DMS153 treated with DMSO at 0.1 percent for 48 hours (cell line): Measurements from ENCODE around the gene RPS6KA5.
"Not testable (repeated sequence)": the region's sequence is repeated elsewhere in the genome, so short reads cannot be mapped to it uniquely, and the experiment has no call there.

Source experiments
- DNase-seq: peaks from one replicate; lab custom pipeline; 2025; ENCODE audit not compliant: unreplicated experiment; lab: John Stamatoyannopoulos, UW

RPS6KA5 gene

GRCh38 chr14:90987140-90987539, 73.3 kb downstream of the RPS6KA5 start:
- DNase-seq, result no peak

GRCh38 chr14:90986510-90986909, 73.9 kb downstream of the RPS6KA5 start:
- no peak for DNase-seq

GRCh38 chr14:90985601-90986242, 74.7 kb downstream of the RPS6KA5 start:
- DNase-seq, result no peak

- DNase-seq, result no peak
These were observed 76.9 kb downstream of the RPS6KA5 start for GRCh38 chr14:90983560-90983959.

DNA sequence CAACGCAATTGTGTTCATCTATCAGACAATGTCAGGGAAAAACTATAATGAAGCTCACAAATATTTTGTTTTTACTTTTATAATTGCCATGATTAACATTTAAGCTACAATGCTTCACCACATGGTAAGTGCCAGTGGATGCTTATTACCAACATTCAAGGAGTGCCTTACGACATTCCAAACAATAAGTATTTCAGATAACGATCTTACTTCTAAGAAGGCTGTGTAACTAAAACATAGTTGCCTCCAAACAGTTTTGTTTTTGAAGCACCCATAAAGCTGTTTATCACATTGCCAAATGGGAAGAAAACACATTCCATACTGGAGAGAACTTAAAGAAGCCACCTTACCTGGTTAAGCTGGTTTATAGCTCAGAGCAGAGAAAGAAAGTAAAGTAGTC, 78.8 kb downstream of the RPS6KA5 start:
- DNase-seq, result no peak

DNA sequence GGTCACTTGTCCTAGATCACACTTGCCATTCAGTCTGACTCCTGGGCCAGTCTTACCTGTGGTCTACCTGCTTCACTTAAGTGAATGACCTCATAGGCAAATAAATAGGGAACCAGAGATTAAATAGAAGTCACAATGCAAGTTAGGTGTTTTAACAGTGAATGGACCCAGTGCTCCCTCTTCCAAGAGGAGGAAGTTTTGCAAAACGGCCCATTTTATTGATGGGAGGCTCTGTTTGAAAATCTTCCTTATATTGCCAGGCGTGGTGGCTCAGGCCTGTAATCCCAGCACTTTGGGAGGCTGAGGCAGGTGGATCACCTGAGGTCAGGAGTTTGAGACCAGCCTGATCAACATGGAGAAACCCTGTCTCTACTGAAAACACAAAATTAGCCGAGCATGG, 79.8 kb downstream of the RPS6KA5 start:
- not testable (repeated sequence) for DNase-seq

GRCh38 chr14:90979515-90979914, 80.9 kb downstream of the RPS6KA5 start:
- no peak for DNase-seq

DNA sequence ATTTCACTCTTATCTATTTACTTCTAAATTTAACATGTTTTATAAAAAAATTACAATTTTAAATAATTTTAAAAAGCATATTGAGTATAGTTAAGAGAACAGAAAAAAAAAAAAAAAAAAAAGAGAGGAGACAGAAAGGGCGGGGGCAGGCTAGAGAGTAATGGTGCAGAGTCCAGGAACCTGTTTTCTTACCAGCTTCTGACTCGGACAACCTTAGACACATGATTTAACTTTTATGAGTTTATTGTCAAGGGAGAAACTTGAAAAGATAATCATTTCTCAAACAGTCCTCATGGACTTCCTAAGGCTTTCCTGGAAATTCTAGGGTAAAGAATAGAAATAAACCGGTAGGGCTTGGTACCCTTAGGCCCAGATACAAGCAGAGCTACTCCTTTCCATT, 84.3 kb downstream of the RPS6KA5 start:
- DNase-seq, result no peak

GRCh38 chr14:90971687-90972086, 88.8 kb downstream of the RPS6KA5 start:
- DNase-seq, result no peak

DNA sequence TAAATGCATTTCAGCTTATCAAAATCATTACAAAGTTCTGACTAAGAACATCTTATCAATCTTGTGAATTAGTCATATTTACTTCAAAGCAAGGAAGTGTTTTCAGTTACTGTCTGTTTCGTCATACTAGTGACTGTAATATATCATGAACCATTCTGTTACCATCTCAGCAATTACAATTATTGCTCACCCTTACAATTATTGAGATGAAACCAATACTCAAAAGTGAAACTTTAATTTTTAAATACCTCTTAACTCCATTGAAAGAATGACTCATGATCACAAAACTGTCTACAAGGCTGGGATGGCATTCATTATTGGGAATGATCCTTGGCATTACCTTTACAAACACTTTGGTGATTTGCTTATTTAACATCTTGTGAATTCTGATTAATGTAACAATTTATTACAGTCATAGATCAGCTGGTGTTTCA, 90.3 kb downstream of the RPS6KA5 start:
- no peak for DNase-seq

GRCh38 chr14:90969531-90970166, 90.8 kb downstream of the RPS6KA5 start:
- DNase-seq, result no peak

GRCh38 chr14:90968025-90968424, 92.4 kb downstream of the RPS6KA5 start:
- DNase-seq, result no peak

DNA sequence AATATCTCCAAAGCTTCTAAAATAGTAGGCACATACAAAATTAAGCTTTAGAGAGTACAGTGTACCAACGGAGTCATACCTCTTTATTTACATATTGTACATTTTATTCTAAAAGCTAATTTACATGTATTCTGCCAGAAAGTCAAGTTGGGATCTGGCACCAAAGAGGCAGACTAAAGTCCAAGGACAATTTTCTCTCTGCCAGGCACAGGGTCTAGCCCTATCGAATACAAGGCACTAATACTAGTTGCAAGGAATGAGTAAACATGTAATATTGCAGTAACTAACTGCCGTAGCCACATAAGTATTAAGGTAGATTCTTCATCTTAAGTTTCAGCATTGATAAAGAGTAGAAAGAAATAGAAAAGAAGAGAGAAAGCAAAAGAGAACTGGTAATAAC, 93.9 kb downstream of the RPS6KA5 start:
- DNase-seq, result no peak

DNA sequence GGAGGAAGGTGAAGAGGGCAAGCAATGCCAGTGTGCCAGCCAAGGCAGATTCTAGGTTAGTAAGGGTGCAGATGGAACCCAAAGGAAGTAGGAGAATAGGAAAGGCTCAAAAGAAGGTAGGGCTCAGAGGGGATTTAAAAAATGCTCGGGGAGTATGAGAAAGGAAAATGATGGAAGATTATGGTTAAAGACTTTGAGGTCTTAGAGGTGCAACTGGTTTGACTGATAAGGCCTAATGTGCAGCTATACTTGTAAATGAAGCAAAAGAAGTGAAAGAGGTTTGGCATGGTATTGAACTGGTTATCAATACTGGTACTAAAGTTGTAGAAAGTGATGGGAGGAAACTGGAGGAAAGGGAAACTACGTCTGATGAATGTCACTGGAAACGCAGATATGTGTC, 94.7 kb downstream of the RPS6KA5 start:
- no peak for DNase-seq

GRCh38 chr14:90963343-90963742, 97.1 kb downstream of the RPS6KA5 start:
- no peak for DNase-seq

- DNase-seq, result no peak
These were observed 97.8 kb downstream of the RPS6KA5 start for GRCh38 chr14:90962505-90963109.

- no peak for DNase-seq
These were observed 99.6 kb downstream of the RPS6KA5 start for GRCh38 chr14:90960818-90961217.

DNA sequence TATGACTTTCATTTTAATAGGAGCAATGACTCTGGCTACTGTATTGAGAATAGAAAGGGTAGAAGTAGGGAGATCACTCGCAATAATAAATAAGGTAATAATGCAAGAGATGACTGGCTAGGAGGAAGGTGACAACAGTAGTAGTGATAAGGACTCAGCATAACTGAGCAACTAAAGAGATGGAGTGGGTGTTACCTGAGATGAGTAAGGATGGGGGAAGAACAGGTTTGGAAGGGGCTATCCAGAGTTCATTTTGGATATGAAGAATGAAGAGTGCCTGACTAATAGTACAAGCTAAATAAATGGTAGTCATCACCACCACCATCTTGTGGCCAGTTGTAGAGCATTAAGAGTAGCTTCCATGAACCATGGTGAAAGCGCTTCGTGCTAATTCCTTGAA, 101.1 kb downstream of the RPS6KA5 start:
- no peak for DNase-seq

- DNase-seq, result no peak
These were observed 104.2 kb downstream of the RPS6KA5 start for GRCh38 chr14:90956273-90956672.

- not testable (repeated sequence) for DNase-seq
These were observed 106.8 kb downstream of the RPS6KA5 start for GRCh38 chr14:90953643-90954042.

DNA sequence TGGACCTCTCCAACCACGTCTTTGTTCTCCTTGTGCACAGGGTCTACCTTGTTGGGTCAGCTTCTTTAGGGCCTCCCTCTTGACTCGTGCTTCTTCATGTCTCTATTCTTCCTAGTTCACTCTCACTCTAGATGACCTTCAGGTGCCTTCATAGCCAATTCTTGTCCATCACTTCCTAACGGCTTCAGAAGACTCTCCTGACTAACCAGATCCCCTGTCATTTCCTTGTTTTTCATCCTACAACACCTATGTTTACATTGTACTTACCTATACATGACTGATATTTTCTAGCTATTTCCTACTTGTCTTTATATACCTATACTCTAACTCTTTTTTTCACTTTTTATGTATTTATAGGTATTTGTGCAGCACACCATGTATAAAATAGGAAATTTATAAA, 117.1 kb downstream of the RPS6KA5 start:
- DNase-seq, result no peak

DNA sequence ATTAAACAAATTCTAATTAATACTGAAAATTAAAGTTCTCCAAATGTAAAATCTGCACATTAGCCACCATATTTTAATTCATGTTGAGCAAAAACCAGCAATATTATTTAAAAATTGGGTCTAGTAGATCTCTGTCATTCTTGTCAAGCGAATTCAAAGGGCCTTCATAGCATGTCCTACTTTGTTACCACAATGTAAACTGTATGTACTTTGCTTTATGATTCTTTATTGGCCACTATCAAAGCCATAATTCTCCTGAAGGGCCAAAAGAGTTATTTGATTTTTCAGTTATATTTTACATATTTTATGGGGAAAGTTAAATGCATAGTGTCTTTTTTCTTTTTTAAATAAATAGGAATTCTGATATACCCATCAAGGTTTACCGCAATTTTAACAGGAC, 117.9 kb downstream of the RPS6KA5 start:
- no peak for DNase-seq

- no peak for DNase-seq
These were observed 118.7 kb downstream of the RPS6KA5 start for GRCh38 chr14:90941706-90942105.
